GM18502 (cell line): ENCODE measurements around the gene AMZ2.
A peak's percentile ranks its signal among the peaks of the same experiment; 100 is the strongest.
"Not testable (repeated sequence)": the region's sequence is repeated elsewhere in the genome, so short reads cannot be mapped to it uniquely, and the experiment has no call there.

ENCODE experiments used
- ATAC-seq: cut with Tn5 transposase; IDR thresholded peaks from one replicate; pipeline ENCODE4 v1.9.1; 2021; ENCODE audit warnings: mild to moderate bottlenecking; ENCODE audit not compliant: unreplicated experiment, poor library complexity

AMZ2 gene

GRCh38 chr17:68248199-68248825 lies 469 bp downstream of the AMZ2 start:
- peak; percentile 25 for ATAC-seq

- ATAC-seq = no peak
Observed at GRCh38 chr17:68248891-68249290, 1.0 kb downstream of the AMZ2 start.

- no peak for ATAC-seq
Observed at GRCh38 chr17:68249354-68249765, 1.5 kb downstream of the AMZ2 start.

- ATAC-seq = not testable (repeated sequence)
Observed at GRCh38 chr17:68253426-68253825, 5.6 kb downstream of the AMZ2 start.

GRCh38 chr17:68255151-68255550 lies 7.3 kb downstream of the AMZ2 start:
- no peak for ATAC-seq

- ATAC-seq = no peak
Observed at GRCh38 chr17:68255731-68256538, 8.1 kb downstream of the AMZ2 start.

- not testable (repeated sequence) for ATAC-seq
Observed at GRCh38 chr17:68256701-68257100, 8.9 kb downstream of the AMZ2 start.

GRCh38 chr17:68257934-68258333 lies 10.1 kb downstream of the AMZ2 start:
- no peak for ATAC-seq

GRCh38 chr17:68258890-68259647 lies 11.2 kb downstream of the AMZ2 start:
- peak; percentile 89 for ATAC-seq

- ATAC-seq = not testable (repeated sequence)
Observed at GRCh38 chr17:68259648-68259951, 11.8 kb downstream of the AMZ2 start.

- ATAC-seq = no peak
Observed at GRCh38 chr17:68260051-68260762, 12.4 kb downstream of the AMZ2 start.

- ATAC-seq = not testable (repeated sequence)
Observed at GRCh38 chr17:68262467-68262866, 14.6 kb downstream of the AMZ2 start.

GRCh38 chr17:68263101-68263681 lies 15.3 kb downstream of the AMZ2 start:
- ATAC-seq = peak; percentile 49

- not testable (repeated sequence) for ATAC-seq
Observed at GRCh38 chr17:68265833-68266232, 18.0 kb downstream of the AMZ2 start.

GRCh38 chr17:68273722-68274121 lies 25.9 kb downstream of the AMZ2 start:
- no peak for ATAC-seq

- ATAC-seq = not testable (repeated sequence)
Observed at GRCh38 chr17:68276339-68276738, 28.5 kb downstream of the AMZ2 start.

GRCh38 chr17:68277807-68278206 lies 30.0 kb downstream of the AMZ2 start:
- no peak for ATAC-seq

GRCh38 chr17:68281965-68282364 lies 34.1 kb downstream of the AMZ2 start:
- not testable (repeated sequence) for ATAC-seq

- ATAC-seq = no peak
Observed at GRCh38 chr17:68288375-68288774, 40.5 kb downstream of the AMZ2 start.

- ATAC-seq = no peak
Observed at GRCh38 chr17:68288804-68289203, 41.0 kb downstream of the AMZ2 start.
